GM21576 (cell line): Measurements from ENCODE around the gene CCDC89.
"Not testable (repeated sequence)": the region's sequence is repeated elsewhere in the genome, so short reads cannot be mapped to it uniquely, and the experiment has no call there.

Experiments used
- ATAC-seq: cut with Tn5 transposase; IDR thresholded peaks from one replicate; pipeline ENCODE4 v1.9.1; 2021; ENCODE audit warnings: mild to moderate bottlenecking, moderate library complexity; ENCODE audit not compliant: unreplicated experiment

Gene CCDC89

DNA sequence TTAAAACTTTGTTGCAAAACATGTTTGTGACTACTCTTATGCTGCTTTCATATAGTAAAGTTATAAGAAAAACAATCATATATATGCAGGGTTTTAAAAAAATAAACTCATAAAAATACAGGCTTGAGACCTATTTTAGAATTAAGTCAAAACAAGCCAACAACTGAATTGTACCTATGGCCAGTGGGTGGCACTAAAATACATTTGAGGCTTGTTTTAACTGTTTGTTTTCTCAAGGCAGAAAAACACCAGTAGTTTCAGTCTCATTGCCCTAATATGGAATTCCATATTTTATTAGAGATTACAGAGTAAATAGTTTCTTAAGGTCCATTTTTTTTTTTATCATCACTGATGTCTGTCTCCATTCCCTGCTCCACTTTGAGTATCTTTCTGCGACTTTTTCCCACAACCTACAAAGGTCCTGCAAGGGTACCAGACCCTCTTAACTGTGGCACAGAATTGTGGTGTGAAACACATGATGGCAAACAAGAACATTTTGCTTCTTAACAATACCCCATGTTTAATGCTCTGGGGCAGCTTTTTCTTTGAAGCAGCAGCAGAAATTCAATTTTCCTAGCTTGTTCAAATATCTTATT lies 8.5 kb upstream of the CCDC89 start:
- ATAC-seq: no peak

DNA sequence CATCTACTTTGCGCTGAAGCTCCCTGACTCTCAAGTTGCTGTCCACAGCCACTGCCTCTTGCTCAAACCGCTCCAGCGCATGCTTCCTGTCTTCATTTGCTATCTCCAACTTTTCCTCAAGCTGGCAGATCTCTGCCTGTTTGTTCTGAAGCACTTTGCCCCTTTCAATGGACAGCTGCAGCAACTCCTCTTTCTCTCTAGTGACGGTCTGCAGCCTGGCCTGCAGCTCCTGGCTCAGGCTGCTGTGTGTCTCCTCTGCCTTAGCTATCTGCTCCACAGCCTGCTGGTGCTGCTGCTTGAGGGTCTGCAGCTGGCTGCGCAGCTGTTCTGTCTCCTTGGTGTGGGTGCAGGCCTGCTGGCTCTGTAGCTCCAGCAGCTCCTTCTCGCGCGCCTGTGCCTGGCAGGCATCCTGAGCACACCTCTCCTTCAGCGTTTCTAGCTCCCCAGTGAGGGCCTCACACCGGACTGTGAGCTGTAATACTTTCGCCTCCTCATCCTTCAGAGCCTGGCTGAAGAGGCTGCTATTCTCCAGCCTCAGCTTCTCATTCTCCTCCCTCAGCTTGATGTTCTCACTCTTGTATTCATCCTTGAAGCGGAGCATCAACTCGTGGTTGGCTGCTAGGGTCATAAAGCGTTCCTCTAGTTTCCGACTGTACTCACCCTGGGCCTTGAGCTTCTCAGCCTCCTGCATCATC lies 723 bp downstream of the CCDC89 start:
- ATAC-seq: no peak

DNA sequence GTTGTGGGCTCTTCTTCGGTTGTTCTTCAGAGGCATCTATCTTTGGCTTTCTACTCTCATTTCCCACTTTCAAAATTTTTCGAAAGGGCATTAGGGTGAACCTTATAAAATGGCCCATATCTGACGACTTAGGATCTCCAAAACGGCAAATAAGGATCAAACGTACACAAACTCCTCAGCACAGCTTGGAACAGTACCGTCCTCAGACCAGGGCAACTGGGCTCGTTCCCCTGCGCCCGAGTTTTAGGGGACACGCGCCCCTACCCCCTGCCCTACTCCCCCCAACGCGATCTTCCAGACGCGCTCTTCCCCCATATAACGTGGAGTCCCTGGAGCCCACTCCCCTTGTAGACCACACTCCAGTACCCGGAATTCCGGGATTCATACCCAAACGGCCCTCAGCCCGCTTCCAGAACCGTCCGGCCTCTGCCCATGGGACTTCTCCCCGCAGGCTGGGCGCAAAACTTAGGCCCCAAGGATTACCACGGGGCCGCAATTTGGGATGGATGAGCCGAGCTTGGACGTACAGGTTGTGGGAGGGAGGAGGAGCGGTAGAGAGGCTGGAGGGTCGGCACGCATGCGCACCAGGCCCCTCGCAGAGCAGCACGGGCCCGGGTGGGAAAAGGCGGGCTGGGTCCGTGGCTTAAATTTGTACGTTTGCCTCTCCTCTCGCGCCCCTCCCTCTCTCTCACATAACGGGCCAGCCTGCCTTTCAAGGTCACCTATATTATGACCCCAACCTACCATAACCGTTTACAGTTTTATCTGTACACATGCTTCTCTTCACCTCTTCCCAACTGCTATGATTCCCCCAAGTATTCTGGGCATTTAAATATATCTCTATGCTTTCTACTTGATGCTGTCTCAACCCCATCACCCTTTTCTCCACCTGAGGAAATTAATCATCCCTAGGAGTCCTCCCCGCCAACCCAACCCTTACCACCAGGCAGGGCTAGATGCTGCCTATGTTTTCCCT lies 3.4 kb downstream of the CCDC89 start:
- peak; percentile 62 for ATAC-seq

DNA sequence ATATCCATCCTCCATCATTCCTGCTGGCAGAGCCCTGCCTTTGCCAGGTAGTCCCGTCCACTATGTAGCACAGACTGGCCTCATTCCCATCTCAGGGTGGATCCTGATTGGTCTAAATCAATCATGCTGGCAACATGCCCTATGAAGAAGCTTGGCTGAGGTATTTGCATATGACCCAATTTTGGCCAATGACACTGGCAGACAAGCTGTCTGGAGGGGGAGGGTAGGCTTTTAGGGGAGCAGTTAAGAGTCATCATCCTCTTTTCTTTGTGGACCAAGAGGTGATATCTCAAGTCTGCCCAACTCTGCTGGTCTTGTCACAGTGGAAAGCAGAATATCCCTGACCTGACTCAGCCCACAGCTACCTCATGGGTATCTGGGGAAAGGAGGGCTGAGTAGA lies 5.1 kb downstream of the CCDC89 start:
- ATAC-seq: no peak

DNA sequence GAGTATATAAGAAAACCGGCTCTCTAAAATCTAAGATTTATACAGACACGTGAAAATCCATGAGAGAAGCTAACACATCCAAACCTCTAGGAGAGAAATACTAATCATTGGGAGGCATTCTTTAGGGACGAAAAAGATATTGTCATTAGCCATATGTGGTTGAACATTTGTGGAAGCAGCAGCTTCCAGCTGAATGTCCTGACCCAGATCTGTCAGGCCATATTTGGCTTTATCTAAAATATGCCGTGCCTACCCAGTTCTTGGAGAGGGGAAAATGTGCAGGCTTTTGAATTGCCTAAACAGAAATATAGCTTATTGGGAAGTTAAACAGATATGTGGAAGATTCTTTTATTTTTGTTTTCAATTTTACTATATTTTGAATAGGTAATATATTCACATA lies 6.4 kb downstream of the CCDC89 start:
- no peak for ATAC-seq

DNA sequence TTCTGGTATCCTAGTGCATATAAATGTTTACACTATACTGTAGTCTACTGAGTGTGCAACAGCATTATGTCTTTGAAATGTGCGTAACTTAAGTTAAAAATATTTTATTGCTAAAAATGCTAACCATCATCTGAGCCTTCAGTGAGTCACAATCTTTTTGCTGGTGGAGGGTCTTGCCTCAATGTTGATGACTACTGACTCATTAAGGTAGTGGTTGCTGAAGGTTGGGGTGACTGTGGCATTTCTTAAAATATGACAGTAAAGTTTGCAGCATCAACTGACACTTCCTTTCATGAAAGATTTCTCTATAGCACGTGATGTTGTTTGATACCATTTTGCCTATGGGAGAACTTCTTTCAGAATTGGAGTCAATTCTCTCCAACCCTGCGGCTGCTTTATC lies 12.6 kb downstream of the CCDC89 start:
- ATAC-seq: no peak

DNA sequence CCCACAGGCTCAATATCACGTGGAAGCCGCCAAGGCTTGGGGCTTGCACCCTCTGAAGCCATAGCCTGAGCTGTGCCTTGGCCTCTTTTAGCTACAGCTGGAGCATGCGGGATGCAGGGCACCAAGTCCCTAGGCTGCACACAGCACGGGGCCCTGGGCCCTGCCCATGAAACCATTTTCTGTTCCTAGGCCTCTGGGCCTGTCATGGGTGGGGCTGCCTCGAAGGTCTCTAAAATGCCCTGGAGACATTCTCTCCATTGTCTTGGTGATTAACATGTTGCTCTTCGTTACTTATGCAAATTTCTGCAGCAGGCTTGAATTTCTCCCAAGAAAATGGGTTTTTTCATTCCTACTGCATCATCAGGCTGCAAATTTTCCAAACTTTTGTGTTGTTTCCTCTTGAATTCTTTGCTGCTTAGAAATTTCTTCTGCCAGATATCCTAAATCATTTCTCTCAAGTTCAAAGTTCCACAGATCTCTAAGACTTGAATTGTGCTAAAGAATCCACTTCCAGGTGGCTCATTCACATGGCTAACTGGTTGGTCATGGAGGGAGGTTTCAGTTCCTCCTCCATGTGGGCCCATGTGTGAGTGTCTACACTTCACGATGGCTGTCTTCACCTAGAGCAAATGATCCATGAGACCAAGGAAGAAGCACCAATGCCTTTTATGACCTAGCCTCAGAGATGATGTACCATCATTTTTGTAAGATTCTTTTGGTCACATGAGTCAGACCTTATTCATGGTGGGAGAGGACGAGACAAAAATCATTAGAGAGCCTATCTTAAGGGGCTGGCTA lies 13.7 kb downstream of the CCDC89 start:
- ATAC-seq: no peak

DNA sequence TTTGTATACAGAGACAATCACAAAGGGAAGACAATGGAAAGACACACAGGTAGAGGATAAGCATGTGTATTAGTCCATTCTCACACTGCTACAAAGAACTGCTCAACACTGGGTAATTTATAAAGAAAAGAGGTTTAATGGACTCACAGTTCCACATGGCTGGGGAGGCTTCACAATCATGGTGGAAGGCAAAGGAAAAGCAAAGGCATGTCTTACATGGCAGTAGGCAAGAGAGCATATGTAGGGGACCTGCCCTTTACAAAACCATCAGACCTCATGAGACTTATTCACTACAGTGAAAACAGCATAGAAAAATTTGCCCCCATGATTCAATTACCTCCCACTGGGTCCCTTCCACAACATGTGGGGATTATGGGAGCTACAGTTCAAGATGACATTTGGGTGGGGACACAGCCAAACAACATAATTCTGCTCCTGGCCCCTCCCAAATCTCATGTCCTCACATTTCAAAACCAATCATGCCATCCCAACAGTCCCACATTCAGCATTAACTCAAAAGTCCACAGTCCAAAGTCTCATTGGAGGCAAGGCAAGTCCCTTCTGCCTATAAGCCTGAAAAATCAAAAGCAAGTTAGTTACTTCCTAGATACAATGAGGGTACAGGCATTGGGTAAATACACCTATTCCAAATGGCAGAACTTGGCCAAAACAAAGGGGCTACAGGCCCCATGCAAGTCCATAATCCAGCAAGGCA lies 14.9 kb downstream of the CCDC89 start:
- not testable (repeated sequence) for ATAC-seq

DNA sequence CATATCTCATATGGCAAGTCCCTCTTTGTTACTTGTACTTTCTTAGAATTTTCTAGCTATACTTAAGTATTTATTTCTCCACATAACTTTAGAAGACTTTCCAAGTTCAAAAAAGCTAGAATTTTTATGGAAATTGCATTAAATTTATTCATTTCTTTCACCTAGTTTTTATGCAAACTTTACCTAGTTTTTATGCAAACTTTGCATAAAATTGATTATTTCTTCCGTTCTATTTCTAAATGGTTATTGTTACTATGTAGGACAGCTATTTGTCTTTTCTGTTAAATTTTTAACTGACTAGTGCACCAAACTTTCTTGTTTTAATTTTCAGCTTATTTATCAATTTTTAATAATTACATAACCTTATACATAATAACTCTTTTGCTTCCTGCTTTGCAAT lies 17.8 kb downstream of the CCDC89 start:
- no peak for ATAC-seq

DNA sequence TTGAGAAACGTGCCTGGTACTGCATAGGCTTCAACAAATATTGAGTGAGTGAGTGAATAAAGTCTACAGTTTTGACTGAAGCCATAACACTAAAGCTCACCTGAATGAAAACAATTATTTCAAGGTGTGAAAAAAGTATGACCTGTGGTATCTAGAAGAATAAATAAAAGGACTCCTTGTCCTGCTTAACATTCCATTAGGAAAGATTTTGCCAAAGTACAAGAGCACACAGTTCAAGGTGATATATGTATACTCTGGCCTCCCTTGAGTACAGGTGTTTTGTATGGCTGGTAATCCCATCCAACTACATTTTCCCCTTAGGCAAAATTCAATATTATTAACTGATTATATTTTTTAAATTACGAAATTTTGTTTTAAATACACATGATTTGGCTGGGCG lies 19.3 kb downstream of the CCDC89 start:
- ATAC-seq: no peak

DNA sequence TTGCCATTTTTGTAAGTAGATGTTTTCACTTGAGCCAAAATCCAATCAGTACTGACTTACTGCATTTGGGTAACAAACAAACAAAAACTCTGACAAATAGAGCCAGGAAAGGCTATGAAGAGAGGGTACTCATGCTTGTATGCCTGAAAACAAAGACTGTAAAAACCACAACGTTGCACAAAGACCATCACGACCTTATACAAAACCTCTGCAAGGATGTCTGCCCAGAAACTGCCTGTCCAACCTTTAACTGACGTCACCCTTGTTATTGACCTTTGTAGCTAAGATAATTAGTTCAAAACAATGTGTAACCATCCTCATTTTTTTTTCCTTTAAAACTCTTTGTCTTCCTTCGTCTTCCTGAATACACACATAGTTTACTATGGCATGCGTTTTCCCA lies 20.3 kb downstream of the CCDC89 start:
- no peak for ATAC-seq

DNA sequence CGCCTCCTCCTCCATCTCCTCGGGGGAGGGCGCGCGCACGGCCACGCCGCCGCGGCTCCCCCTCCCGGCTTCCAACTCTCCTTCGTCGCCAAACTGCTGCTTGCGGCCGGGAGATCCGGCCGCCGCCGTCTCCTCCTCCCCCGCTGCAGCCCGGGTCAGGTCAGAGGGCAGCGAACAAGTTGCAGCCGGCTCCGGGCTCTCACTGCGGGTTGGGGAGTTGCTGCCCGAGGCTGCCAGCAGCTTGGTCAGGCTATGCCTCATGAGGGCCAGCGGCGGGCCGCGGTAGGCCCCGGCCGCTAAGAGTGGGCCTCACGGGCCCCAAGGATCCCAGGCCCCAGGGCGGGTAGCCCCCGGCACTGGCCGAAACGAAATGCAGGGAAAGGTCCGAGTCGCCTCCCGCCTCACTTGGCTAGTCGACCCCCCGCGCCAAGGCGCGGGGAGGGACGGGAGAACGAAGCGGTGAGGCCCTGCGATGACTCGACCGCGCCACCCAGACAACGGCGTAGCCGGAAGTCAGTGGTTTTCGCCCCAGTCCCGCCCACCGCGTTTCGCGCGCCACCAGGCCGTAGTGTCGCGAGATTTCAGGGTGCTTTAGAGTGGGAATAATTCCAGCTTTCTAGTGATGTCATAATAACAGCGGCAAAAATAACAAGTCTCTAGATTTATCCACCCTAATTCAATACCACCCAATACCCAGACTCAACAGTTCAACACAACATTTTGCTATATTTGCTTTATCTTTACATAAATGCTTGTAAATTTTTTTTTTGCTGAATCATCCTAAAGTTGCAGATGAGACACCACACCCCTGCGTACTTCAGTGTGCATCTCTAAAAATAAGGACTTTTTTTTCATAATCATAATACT lies 21.1 kb downstream of the CCDC89 start, which contains the start of gene CREBZF:
CREBZF (minus strand) TSS at position 515 of the 867 bp plus-strand sequence; CDS start at position 261, 254 bp downstream.
- ATAC-seq: peak; percentile 88

DNA sequence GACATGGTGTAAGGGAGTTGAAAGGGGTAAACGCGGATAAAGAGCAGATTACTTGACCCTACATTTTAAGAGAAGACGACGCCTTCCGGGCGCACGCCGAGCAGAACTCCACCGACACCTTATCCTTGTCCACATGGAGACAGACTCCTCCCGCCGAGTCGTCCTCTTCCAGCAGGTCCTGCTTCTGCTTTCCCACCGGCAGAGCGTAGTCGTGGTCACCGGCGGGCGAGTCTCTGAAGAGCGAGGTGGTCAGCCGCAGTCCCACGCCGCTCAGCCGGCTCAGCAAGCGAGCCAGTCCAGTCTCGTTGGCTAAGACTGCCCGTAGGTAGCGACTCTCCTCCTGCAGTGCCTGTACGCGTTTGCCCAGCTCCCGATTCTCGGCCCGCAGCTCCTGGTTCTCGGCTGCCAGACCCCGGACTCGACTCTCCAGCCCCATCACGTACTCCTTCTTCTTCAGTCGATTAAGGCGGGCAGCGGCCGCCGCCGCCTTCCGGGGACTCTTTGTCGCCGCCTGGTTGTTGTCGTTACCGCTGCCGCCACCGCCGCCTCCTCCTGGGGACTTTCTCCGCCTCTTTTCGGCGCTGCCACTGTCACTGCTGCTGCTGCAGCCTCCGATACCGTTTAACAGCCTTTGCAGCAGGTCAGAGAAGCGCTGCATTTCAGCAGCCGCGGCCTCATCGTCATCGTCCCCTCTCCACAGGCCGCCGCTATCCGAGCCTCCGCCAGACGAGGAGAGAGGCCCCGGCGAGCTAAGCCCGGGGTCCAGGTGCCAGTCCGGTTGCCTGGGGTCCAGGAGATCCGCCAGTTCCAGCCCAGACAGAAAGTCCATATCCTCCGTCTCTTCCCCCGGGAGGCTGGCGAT lies 22.0 kb downstream of the CCDC89 start:
- ATAC-seq: peak; percentile 69

DNA sequence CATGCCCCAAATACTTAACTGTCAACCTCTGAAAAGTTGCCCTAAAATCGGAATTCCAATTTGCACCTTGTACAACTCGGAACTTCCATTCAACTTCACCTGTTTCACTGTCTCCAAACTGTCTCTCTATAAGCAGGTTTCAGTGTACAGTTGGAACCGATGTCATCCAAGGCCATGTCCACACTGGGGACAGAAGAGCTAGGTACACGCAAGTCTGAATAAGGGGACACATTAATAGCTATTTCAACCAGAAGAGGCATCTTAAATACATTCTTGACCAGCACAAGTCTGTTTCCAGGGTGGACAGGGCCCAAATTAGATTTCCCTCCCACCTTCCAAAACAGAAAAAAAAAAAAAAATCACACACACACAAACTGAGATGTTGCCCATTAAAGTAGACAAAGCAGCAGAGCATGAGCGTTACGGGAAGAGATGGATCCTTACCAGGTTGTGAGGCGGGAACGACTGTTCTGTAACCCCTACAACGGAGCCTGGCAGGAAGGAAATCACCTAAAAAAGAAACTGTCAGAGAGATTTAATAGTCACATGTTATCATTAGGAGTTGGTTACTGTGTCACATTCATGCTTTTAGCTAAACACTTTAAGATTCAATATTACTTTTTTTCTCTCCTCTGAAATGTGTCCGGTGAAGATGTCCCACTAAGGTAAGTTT lies 22.8 kb downstream of the CCDC89 start:
- no peak for ATAC-seq

DNA sequence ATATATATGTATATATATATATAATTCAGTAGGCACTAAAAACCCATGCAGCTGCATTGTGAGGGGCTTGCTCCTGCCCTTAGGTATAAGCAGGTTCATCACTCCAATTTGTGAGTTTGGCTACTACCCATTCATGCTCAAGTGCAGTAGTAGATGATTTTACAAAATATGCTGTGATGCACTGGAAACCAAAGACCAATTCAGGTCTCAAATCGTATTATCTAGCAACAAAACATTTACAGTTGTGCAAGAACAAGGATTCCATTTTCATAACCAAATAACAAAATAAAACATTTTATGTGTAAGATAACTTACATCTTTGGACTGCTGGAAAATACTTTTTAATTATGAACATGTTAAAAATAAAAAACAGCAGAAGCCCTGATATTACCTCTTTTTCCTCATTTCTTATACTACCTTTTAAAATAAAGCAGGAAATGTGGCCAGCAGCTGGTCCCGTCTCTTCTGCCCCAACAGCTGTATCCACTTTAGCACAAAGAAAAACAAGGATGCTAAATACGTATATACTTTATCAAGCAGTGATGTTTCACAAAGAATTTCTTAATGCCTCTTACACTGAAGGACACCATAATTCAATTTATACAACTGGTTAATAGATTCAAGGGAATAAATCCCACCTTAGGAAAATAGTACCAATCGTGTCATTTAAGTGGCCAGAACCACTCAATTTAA lies 23.9 kb downstream of the CCDC89 start:
- ATAC-seq: no peak

DNA sequence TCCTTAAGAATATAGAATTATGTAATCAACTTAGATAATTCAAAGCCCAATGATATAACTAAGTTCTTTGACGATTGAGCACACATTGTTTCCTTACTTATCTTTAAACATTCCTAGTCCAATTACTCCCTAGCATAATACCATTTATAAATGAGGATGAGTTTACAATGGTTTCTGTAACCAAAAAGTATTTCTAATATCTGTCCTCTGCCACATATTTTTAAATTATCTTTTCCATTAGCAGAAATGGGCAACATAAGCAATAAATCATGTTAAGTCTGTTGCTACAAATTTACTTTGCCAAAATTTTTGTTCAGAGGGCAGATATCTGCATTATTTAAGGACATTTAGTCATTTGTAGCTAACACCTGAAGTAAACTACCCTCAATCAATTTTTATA lies 27.8 kb downstream of the CCDC89 start:
- ATAC-seq: no peak

DNA sequence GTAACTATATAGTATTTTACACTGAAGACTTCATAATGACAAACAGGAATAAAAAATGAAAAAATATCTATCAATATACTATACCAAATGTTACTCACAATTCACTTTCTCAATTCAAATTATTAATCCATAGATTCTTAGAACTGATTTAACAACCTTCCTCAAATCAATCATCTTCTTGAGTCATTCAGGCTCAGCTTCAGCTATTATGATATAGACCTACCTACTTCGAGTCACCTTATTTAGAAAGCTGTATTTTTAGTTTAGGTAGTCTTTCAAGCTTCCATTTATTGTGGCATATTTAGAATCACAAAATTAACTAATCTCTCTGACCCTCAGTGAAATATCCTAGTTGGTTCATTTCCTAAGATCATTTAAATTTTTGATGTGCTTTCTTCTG lies 29.2 kb downstream of the CCDC89 start:
- ATAC-seq: no peak
